Measurements from ENCODE around the gene TMEM101.

DNA sequence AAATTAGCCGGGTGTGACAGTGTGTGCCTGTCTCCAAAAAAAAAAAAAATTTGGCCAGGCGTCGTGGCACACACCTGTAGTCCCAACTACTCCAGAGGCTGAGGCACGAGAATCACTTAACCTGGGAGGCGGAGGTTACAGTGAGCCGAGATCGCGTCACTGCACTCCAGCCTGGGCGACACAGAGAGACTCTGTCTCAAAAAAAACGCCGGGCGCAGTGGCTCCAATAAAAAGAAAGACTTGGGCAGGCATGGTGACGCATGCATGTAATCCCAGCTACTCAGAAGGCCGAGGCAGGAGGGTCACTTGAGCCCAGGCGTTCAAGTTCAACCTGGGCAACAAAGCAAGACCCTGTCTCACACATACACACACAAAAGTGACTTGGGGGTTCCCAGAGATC lies 48.1 kb upstream of the TMEM101 start:
- no peak for TF ChIP-seq EZH2 (IDR thresholded peaks at IDR 0.05; ENCODE audit: low read length, unreplicated experiment)
- TF ChIP-seq, protein P1, sequence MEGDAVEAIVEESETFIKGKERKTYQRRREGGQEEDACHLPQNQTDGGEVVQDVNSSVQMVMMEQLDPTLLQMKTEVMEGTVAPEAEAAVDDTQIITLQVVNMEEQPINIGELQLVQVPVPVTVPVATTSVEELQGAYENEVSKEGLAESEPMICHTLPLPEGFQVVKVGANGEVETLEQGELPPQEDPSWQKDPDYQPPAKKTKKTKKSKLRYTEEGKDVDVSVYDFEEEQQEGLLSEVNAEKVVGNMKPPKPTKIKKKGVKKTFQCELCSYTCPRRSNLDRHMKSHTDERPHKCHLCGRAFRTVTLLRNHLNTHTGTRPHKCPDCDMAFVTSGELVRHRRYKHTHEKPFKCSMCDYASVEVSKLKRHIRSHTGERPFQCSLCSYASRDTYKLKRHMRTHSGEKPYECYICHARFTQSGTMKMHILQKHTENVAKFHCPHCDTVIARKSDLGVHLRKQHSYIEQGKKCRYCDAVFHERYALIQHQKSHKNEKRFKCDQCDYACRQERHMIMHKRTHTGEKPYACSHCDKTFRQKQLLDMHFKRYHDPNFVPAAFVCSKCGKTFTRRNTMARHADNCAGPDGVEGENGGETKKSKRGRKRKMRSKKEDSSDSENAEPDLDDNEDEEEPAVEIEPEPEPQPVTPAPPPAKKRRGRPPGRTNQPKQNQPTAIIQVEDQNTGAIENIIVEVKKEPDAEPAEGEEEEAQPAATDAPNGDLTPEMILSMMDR (conservative IDR thresholded peaks at IDR 0.05; ENCODE audit: low read depth, low read length) = no peak
- TF ChIP-seq EZH2phosphoT487 (IDR thresholded peaks at IDR 0.05; ENCODE audit: borderline replicate concordance, low read length) = no peak
